Stromal cell of bone marrow (primary cell): ENCODE results near the gene IFNA17.
"Not testable (repeated sequence)": the region's sequence is repeated elsewhere in the genome, so short reads cannot be mapped to it uniquely, and the experiment has no call there.

ENCODE experiments used
- DNase-seq: peaks from one replicate; pipeline ENCODE4 v3.0.0-alpha.2; 2012; ENCODE audit warnings: low read depth

IFNA17 gene

DNA sequence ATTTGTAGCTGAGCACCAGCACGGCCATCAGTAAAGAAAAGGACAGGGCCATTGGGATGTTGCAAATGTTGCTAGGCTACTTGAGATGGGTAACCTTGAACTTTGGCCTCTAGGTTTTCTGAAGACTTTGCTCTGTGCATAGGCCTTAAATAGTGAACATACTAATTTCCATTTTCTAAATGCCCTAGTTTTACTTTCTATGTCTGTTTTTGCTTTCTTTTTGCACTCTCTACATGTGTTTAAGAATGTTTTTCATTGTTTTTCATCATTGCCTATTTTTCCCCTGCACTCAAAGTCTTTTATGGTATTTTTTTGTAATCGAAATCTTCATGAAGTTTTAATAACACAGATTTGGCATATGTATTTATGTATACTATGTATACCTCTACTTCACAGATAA is at the start of gene IFNA17:
TSS of gene IFNA17 (minus strand) at position 101 of the 400 bp plus-strand sequence. CDS start at position 52, 49 bp downstream.
- no peak for DNase-seq

DNA sequence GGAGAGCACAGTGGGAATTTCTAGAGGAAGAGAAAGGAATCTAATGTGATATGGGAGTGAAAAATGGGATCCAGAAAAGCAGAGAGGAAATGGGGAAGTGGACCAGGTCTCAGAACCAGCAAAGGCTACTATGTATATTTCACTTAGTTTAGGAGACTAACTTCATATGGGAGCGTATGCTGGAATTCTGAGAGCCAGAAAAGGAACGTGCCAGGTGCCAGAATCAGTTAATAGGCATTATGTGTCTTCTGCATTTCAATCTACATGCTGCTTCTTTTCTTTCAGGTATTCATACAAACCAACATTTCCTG is 40.3 kb upstream of the IFNA17 start:
- no peak for DNase-seq

DNA sequence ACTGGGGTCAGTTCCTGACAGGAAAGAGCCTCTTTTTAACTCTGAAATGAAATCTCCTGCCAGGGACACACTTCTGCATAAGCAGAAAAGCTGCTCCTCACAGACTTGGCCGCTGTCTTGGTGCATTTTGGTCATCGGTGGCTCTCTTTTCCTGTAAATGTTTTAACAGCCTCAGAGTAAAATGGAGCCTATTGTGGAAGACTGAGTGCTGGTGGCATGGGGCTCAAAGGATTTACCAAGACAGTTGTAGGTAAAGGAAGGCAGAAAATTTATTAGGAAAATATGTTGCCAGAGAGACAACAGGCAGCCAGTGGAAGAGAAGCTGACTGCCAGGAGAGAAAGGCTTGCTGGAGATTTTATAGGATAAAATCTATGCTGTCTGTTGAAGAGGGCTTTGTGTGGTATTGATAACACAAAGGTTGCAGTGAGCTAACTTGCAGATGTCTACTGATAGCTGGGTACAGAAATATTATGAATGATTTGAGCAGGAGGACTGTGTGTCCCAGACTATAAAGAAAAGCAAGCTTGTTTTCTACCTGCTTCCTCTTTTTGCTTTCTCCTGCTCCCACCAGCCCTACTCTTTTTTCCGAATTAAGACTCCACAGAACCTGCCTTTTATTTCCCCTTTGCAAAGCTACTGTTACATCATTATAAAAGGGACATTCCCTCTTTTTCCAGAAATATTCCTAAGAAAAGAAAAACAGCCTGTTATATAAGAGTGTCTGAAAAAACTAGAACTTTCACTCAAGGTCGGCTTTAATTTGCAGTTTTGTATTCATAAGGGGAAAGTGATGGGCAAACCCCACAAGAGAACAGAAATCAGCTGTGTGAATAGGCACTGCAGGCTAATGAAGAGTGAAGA is 39.7 kb upstream of the IFNA17 start:
- no peak for DNase-seq

DNA sequence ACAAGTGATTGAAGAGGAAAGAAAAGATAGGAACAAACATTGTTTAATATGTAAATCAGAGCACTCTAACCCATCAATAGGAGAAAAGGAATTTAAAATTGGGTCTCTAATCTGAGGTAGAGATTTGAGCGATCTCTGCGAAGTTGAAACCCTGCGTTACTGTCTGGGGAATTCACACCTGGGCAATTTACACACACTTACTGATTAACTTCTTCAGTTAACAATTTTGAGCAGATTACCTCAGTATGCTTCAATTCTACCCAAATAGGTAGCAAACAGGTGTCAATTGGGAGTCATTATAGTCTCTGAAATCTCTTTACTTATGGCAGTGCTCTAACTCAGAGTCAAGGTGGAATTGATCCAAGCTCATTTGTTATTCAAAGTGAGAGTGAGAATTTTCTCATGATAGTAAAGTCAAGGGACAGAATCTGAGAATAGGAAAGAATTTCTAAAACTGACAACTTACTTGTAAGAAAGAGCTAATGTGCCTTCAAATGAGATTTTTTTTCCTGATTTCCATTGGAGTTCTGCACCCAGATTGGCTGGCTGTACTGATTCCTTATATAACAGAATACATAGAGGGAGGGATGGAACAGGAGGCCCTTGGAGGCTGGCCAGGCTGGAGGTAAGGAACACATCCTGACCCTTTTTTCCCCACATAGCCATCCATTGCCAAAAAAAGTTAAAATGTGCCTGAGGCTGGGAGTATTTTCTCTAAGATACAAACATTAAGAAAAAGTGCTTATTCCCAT is 38.9 kb upstream of the IFNA17 start:
- no peak for DNase-seq

GRCh38 chr9:21265421-21266189 is 37.6 kb upstream of the IFNA17 start:
- no peak for DNase-seq

GRCh38 chr9:21255538-21256212 is 27.7 kb upstream of the IFNA17 start:
- no peak for DNase-seq

DNA sequence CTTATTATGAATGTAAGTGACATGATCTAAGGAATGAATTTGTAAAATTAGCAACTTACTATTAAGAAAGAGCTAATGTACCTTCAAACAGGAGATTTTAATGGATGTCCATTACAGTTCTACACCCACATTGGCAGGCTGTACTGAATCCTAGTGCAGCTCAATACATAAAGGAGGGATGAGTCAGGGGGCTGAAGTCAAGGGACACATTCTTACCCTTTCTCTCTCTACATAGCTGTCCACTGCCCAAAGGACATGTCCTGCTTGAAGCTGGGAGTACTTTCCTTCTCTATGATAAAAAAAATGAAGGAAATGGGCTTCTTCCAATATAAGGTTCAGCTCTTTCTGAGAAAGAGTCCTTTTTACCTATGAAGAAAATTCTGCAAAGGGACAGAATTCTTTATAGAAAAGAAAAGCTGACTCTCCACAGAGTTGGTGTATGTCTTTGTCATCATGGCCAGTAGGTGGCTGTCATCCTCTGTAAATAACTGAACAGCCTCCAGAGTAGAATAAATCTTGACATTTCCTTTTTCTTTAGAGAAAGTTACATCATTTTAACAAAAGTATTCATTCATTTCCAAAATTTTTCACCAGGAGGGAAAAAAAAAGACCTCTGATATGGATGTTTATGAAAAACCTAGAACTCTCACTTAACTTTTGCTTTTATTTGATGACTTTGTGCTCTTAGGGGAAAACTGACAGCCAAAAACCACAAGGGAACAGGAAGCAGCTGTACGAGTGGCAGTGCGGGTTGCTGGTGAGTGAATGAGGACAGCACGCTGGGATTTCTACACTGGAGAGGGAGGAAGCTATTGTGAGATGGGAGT is 24.9 kb upstream of the IFNA17 start:
- no peak for DNase-seq

DNA sequence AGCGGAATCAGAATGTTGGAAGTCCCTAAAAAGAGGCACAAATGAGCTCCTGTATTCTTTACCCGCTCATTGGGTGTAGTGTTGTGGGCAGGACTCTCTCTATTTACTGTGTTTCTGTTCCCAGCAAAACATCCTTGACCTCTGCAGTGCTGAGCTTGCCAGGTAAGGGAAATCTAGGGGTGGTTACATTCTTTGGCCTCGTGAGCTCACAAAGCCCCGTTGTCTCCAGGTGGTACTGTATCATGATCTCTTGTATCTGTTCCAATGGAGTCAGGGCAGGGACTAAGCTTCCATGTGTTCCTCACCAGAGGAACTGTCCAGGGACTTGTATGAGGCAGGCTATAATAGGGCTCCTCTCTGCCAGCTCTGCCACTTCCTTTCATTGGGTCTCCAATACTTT is 23.6 kb upstream of the IFNA17 start:
- no peak for DNase-seq

GRCh38 chr9:21251190-21251589 is 23.2 kb upstream of the IFNA17 start:
- DNase-seq = no peak

DNA sequence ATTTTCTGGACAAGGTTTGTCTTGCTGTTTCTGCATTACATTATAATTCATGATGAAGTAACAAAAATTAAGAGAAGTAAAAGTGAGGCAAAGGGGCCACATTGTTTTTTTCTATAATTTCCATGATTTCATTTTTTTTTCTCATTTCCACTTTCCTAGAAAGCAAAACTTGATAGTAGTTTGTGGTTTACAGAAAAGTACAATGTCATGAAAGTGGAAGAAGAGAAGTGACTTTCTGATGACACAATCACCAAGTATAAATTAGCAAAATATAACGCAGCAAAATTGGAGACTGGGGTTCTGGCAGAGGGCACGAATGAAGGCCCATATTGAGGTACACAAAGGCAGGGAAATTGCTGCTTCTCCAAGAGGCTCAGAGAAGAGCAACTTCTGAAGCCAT is 16.8 kb upstream of the IFNA17 start:
- DNase-seq = no peak

GRCh38 chr9:21239911-21240310 is 11.9 kb upstream of the IFNA17 start, which contains the start of gene IFNA14:
Gene IFNA14, minus strand, starts transcription at chr9:21240005. Its CDS starts 70 bp downstream, at chr9:21239935.
- no peak for DNase-seq

GRCh38 chr9:21236360-21236714 is 8.3 kb upstream of the IFNA17 start:
- not testable (repeated sequence) for DNase-seq

DNA sequence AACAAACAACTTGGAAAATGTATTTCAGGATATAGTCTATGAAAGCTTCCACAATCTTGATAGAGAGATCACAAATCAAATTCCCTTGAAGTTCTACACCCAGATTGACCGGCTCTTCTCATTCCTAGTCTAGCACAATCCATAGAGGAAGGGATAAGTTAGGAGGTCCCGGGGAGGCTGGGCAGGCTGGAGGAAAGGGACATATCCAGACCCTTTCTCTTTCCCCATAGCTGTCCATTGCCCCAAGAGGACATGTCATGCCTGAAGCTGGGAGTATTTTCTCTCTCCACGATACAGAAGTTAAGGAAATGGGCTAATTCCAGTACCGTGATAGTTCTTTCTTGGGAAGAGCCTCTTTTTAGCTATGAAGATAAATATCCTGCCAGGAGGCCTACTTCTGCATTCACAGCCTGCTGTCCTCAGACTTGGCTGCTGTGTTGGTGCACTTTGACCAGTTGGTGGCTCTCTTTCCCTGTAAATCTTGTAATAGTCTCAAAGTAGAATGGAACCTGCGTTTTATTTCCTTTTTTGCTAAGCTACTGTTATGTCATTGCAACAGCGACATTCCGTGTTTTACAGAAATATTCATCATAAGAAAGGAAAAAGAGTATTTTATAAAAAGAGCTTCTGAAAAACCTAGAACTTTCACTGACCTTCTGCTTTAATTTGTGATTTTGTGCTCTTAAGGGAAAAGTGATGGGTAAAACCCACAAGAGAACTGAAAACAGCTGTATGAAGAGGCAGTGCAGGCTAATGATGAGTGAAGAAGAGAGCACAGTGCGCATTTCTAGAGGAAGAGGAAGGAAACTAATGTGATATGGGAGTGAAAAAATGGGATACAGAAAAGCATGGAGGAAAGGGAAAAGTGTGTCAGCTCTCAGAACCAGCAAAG is 7.7 kb upstream of the IFNA17 start:
- DNase-seq = peak; percentile 32

DNA sequence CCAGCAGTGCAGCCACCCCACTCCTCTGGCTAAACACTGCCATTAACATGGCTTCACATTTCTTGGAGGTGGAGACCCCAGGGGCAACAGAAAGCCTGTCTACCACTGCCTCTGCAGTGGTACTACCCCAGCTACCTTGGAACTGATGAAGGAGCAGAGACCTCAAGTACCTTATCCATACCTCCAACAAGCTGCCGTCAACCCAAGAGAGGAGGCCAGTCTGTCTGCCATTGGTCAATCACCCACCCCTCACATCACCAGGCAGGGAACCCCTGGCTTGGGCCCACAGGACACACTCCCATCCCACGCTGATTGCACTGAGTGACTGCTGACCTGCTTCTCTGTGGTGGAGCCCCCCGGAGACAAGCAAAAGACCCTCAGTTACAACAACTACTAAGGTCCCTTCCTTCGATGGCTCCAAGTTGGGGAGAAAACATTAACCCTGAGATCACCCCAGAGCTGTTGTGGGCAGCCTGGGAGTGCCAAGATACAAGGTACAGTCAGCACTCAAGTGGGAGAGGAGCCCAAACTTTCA is 6.2 kb upstream of the IFNA17 start:
- DNase-seq = no peak

DNA sequence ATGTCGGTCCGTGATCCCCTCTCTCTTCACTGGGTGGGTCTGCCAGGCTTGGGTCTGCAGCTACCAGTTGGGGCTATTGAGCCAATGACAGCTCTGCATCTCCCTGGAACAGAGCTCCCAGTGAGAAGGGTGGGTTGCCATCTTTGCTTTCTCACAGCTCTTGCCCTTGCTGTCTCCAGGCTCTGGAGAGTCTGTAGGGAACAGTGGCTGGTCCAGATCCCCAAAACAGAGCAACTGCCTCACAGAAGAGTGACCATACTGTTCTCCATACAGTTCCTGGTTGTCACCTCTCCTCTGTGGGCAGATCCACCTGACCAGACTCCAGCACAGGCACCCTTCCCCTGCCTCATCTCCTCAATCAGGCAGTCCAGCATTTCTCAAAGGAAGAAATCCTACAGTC is 5.2 kb upstream of the IFNA17 start:
- DNase-seq = no peak

DNA sequence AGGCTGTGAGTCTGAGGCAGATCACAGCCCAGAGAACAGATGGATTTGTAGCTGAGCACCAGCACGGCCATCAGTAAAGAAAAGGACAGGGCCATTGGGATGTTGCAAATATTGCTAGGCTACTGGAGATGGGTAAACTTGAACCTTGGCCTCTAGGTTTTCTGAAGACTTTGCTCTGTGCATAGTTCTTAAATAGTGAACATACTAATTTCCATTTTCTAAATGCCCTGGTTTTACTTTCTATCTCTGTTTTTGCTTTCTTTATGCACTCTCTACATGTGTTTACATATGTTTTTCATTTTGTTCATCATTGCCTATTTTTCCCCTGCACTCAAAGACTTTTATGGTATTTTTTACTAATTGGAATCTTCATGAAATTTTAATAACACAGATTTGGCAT is 10.8 kb downstream of the IFNA17 start, which contains the start of gene IFNA16:
TSS of gene IFNA16 (minus strand) at position 101 of the 400 bp plus-strand sequence. CDS start at position 95, 6 bp downstream.
- DNase-seq = not testable (repeated sequence)

DNA sequence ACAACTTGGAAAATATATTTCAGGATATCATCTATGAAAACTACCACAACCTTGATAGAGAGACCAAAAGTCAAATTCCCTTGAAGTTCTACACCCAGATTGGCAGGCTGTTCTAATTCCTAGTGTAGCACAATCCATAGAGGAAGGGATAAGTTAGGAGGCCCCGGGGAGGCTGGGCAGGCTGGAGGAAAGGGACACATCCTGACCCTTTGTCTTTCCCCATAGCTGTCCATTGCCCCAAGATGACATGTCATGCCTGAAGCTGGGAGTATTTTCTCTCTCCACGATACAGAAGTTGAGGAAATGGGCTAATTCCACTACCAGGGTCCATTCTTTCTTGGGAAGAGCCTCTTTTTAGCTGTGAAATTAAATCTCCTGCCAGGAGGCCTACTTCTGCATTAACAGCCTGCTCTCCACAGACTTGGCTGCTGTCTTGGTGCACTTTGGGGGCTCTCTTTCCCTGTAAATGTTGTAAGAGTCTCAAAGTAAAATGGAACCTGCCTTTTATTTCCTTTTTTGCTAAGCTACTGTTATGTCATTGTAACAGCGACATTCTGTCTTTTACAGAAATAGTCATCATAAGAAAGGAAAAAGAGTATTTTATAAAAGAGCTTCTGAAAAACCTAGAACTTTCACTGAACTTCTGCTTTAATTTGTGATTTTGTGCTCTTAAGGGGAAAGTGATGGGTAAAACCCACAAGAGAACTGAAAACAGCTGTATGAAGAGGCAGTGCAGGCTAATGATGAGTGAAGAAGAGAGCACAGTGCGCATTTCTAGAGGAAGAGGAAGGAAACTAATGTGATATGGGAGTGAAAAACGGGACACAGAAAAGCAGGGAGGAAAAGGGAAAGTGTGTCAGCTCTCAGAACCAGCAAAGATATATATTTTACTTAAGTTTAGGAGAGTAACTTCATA is 14.4 kb downstream of the IFNA17 start:
- peak; percentile 3 for DNase-seq

DNA sequence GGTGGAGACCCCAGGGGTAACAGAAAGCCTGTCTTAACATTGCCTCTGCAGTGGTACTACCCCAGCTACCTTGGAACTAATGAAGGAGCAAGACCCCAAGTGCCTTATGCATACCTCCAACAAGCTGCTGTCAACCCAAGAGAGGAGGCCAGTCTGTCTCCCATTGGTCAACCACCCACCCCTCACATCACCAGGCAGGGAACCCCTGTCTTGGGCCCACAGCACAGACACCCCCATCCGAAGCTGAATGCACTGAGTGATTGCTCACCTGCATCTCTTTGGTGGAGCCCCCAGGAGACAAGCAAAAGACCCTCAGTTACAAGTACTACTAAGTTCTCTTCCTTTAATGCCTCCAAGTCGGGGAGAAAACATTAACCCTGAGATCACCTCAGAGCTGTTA is 15.9 kb downstream of the IFNA17 start:
- not testable (repeated sequence) for DNase-seq

DNA sequence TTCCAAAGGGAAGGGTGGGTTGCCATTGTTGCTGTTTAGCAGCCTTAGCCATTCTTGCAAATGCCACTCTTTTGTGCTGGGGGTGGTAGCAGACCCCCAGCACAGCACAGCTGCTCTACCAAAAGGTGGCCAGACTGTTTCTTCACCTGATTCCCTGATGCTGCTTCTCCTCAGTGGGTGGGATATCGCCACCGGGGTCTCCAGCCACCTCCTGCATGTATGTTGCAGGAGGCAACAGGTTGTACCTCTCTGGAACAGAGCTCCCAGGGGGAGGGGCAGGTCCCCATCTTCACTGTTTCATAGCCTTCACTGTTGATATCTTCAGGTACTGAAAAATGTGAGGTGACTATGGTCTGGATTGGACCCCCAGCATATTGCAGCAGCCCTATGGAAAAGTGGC is 17.2 kb downstream of the IFNA17 start:
- DNase-seq = not testable (repeated sequence)
